GM18505 (cell line): ENCODE data around the gene CHST2.

Experiments
- ATAC-seq: cut with Tn5 transposase; IDR thresholded peaks from one replicate; pipeline ENCODE4 v1.9.1; 2021; ENCODE audit not compliant: unreplicated experiment
- POLR2A ChIP-seq: IDR thresholded peaks from 4 replicates; pipeline ENCODE4 v1.6.1; 2011; ENCODE audit warnings: borderline replicate concordance; ENCODE audit not compliant: insufficient read depth, insufficient read length; ENCODE audit errors: extremely low read depth

CHST2 gene

DNA sequence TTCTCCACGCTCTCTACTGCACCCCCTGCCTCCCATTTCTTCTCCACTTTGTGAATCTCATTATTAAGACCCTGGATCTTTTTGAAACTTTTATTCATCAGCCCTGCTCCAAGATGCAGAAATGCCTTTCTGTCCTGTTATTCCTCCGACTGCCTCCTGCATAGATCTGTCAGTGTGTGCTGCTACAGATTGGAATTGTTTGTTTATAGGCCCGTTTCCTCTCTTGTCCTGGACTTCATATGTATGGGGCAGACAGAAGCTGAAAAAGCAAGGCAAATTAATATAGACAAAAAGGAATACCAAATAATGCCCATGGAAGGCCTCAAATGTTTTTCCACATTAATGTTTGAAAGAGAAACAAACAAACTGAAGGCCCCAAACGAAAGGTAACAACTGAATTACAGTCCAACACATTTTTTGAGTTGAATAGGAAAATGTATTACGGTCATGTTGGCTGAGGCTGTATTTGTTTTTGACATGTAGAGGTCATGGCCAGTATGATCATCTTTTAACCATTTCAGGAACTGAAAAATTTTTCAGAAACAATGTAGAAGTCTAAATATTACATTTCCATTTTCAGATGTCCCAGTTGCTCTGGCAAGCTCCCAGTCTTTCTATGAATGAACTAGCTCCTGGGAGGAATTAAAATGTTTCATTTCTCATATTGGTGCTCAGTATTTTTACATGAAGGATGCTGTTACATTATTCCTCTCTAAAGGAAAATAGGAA, 8.8 kb downstream of the CHST2 start:
- TF ChIP-seq POLR2A = no peak
- ATAC-seq = no peak

DNA sequence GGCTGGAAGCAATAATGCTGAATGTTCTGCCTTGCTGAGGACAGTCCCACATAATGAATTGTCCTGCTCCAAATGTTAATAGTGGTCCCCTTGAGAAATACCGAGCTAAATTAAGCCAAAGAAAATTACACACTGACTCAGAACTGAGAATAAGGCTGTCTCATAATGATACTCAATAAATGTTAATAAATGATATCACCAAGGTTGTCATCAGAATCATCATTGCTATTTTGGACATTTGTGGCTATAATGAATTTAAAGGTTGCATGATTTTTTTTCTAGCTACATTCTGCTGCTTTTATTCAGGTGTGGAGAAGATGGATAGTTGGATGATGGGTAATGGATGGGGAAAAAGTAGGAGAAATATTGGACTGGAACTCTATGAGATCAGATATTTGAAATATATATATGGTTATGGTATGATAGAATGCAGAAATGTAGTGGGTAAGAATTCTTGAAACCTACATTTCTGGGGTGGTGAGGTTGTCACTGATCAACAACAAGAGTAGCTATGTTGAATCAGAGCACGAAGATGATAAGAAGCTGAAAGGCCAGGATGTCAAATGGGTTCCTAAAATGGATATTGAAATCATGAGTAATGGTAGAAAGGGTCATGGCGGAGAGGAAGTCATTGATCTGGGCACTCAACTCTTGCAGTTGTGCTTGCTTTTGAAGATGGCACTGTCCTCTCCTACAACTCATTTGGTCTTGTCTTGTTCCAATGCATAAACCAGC, 12.8 kb downstream of the CHST2 start:
- no peak for TF ChIP-seq POLR2A
- ATAC-seq = no peak

- ATAC-seq = no peak
- TF ChIP-seq POLR2A = no peak
Measured at GRCh38 chr3:143134471-143134870, 14.9 kb downstream of the CHST2 start.

- no peak for ATAC-seq
- TF ChIP-seq POLR2A = no peak
Measured at GRCh38 chr3:143135150-143135549, 15.6 kb downstream of the CHST2 start.

DNA sequence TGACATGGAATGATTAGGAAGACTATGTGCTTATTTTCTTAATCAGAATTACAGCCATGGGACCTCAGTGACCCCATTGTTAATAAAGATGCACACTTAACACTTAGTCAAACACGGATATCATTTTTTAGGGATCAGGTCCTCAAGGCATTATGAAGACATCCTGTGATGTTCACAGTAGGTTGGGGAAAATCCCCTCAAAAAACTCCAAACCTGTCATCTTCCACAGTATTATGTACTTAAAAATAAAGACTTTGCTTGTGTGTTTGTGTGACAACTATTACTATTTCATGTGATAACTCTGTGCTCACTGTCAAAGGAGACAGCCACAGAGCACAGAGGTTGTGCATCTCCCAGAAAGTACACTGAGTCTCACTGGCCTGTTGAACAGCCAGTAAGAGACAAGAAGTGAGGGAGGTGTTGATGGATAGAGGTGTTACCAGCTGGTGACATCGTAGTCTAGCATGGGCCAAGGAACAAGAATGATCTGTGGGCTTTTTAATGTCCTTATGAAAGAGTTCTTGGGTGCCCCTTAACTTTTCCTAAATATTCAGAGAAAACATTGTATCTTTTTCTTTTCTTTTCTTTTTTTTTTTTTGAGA, 18.0 kb downstream of the CHST2 start:
- no peak for ATAC-seq
- no peak for TF ChIP-seq POLR2A

DNA sequence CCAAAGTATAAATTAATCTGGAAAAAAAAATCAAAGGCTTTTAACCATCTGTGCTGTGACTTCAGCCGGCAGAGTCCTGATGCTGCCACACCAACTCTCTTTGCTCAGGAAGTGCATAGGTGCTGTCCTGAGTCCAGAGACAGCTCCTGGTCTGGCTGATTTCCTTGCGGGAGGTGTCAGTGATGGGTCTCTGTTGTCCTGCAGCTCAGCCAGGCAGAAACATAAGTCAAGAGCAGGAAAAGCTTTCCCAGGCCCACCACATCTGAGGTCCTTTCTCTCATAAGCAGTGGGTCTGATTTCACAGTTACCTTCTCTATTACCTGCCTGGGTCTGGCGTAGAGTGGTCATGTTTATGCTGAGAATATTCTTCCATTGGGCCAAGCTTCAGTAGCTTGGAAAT, 19.4 kb downstream of the CHST2 start:
- no peak for TF ChIP-seq POLR2A
- ATAC-seq = no peak

DNA sequence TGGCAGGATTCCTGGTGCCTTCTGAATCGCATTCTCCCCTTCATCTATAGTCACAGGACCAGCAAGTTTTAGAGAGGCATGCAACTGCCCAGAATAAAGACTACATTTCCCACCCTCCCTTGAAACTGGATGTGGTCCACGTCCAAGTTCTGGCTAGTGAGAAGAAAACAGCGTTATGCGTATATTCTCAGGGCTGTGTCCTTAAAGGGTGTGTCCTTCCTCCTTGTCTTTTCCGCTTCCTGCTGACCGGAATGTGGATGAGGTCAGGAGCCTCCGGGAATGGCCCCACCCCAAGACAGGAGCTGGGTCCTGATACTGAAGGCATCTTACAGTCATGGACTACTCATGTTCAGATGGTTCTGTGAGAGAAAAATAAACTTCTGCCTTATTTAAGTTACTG, 20.2 kb downstream of the CHST2 start:
- no peak for ATAC-seq
- no peak for TF ChIP-seq POLR2A

DNA sequence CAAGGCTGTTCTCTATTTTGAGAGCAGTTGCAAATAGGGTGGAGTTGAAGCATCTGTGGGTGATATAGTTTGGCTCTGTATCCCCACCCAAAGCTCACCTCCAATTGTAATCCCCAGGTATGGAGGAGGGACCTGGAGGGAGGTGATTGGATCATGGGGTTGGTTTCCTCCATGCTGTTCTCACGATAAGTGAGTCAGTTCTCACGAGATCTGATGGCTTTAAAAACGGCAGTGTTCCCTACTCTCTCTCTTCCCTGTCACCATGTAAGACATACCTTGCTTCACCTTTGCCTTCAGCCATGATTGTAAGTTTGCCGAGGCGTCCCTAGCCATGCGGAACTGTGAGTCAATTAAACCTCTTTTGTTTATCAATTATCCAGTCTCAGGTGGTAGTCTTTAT, 21.0 kb downstream of the CHST2 start:
- TF ChIP-seq POLR2A = no peak
- ATAC-seq = no peak

DNA sequence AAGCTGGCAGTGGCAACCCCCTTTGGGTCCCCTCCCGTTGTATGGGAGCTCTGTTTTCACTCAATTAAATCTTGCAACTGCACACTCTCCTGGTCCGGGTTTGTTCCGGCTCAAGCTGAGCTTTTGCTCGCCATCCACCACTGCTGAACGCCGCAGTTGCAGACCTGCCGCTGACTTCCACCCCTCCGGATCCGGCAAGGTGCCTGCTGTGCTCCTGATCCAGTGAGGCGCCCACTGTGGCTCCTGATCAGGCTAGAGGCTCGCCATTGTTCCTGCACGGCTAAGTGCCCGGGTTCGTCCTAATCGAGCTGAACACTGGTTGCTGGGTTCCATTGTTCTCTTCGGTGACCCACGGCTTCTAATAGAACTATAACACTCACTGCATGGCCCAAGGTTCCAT, 22.8 kb downstream of the CHST2 start:
- no peak for TF ChIP-seq POLR2A
- ATAC-seq = no peak

DNA sequence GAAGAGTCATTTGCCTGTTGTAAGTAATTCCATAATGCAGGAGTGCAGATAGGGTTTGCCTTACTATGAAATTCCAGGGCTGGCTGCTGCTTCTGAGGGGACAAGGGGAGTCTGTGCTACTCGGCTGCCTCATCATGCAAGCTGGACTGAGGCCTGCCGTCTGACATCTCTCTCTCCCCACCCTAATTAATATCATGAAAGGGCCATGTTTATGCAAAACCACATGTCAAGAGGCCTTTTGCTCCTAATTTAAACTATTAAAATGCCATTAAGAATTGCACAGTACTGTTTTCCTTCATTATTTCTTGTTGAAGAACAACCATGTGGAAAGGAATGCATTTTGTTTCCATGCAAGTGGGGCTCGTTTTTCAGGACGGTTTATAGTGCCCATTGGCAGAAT, 26.3 kb downstream of the CHST2 start:
- no peak for TF ChIP-seq POLR2A
- no peak for ATAC-seq

DNA sequence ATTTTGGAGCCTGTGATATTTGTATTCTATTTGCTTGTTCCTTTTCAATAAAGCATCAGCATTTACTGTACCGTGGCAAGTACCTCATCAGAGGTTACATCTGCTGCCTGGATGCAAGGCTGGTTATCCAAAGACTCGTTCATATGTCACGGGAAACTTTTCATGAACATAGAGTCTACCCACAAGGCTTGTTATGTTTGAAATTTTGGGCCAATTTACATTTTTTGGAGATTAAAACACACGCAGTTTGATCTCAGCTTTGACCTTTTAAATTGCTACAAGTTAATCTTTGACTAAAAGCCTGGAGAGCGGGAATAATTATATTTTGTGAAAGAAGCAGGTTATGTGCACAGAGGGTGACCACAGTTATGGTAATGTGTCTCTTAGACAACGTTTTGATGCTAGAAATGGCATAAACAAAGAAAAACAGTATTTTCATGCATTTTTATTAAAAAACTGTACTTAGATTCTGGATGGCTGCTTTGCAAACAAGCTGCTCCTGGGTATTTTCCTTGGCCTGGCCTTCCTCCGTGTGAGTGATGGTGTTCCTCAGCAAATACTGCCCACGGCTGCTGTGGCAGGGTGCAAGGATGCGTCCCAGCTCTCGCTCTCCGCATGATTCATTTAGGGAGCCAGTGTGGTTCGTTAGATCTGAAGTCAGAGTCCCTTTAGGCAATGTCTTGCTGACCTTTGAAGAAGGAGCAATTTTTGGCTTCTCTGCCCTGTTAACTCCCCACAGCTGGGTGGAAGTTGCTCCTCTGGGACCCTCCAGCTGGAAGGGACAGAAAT, 27.1 kb downstream of the CHST2 start:
- TF ChIP-seq POLR2A = no peak
- no peak for ATAC-seq

DNA sequence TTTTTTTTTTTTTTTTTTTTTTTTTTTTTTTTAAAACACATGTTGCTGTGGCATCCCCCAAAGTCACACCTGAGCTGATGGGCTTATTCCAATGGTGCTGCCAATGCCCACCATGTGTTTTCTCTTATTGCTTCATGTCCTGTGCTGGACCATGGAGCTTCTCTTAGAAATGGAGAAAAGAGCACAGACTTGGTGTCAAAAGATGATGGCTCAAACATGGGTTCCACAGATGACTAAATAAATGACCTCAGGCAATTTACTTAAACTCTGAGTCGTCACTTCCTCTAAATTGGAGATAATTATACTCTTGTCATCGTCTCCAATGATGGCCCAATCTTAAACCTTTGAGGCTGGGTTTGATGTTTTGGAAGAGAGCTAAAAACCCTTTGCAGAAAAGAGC, 28.1 kb downstream of the CHST2 start:
- ATAC-seq = no peak
- no peak for TF ChIP-seq POLR2A

DNA sequence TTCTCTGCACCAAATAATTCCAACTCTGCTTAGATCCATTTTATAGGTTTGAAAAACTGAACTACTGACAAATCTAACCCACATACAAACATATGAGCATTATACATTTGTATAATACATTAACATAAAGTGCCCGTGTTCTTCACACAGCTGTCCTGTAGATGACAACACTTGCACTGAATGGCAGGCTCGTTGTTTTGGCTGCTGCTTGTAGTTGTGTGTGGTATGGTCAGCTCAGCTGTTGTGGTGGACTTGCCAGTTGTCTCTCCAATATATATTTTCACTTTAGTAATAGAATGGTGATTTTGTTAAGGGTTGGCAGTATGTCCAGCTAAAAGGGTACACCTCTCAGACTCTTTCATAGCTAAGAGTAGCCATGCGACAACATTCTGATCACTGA, 30.5 kb downstream of the CHST2 start:
- no peak for TF ChIP-seq POLR2A
- ATAC-seq = no peak
